Neural cell (in vitro differentiated cells): ENCODE results near the gene IRF4. TPM values are rescaled to one million over a fixed set of nuclear protein-coding genes. Genes with fewer than 3 reads are reported as not detected.

ENCODE experiments used
- H2AFZ ChIP-seq: fragments of 200-600, 300-800 bp; sonication (generic), shearing (Covaris generic); 2 replicates; pipeline ENCODE4 v1.6.0; 2014; ENCODE audit warnings: low read depth, mild to moderate bottlenecking, antibody characterized with exemption, low read length, moderate library complexity
- H3F3A ChIP-seq: fragments of 200-600 bp; shearing (Covaris generic); 2 replicates; pipeline ENCODE4 v1.6.1; 2016; ENCODE audit warnings: mild to moderate bottlenecking, moderate library complexity, mixed read lengths, antibody characterized with exemption, low read length; ENCODE audit not compliant: insufficient read depth, poor library complexity, severe bottlenecking
- H3K27ac ChIP-seq: fragments of 200-600, 300-800 bp; sonication (generic), shearing (Covaris generic); 2 replicates; pipeline ENCODE4 v1.5.1; 2014; ENCODE audit warnings: mild to moderate bottlenecking, low read length, moderate library complexity
- H3K27me3 ChIP-seq: fragments of 300-800, 200-600 bp; sonication (generic), shearing (Covaris generic); 2 replicates; pipeline ENCODE4 v1.6.0; 2014; ENCODE audit warnings: mild to moderate bottlenecking, low read depth, low read length, moderate library complexity; ENCODE audit not compliant: insufficient read depth
- H3K36me3 ChIP-seq: fragments of 300-800, 200-600 bp; sonication (generic), shearing (Covaris generic); 2 replicates; pipeline ENCODE4 v1.5.1; 2014; ENCODE audit warnings: mild to moderate bottlenecking, antibody characterized with exemption, low read length, moderate library complexity; ENCODE audit not compliant: insufficient read depth
- H3K4me2 ChIP-seq: fragments of 300-800, 200-600 bp; sonication (generic), shearing (Covaris generic); 2 replicates; pipeline ENCODE4 v1.6.0; 2014; ENCODE audit warnings: mild to moderate bottlenecking, low read length
- H3K4me3 ChIP-seq: fragments of 300-800, 200-600 bp; sonication (generic), shearing (Covaris generic); 2 replicates; pipeline ENCODE4 v1.5.1; 2014; ENCODE audit warnings: mild to moderate bottlenecking, low read length, moderate library complexity
- H3K79me2 ChIP-seq: fragments of 200-600 bp; shearing (Covaris generic); replicated peaks from 2 replicates; pipeline ENCODE4 v1.6.0; 2014; ENCODE audit warnings: mild to moderate bottlenecking, low read length, moderate library complexity; ENCODE audit not compliant: insufficient read depth
- H3K9ac ChIP-seq: fragments of 300-800, 200-600 bp; sonication (generic), shearing (Covaris generic); 2 replicates; pipeline ENCODE4 v1.6.1; 2016; ENCODE audit warnings: mild to moderate bottlenecking, low read length, mixed read lengths
- H3K9me2 ChIP-seq: fragments of 200-600 bp; shearing (Covaris generic); 2 replicates; pipeline ENCODE4 v1.6.1; 2016; ENCODE audit warnings: mild to moderate bottlenecking, low read length, mixed read lengths; ENCODE audit not compliant: insufficient read depth
- H3K9me3 ChIP-seq: fragments of 200-600, 300-800 bp; sonication (generic), shearing (Covaris generic); 2 replicates; pipeline ENCODE4 v1.6.1; 2016; ENCODE audit warnings: mild to moderate bottlenecking, mixed run types, low read length, moderate library complexity, mixed read lengths
- H4K20me1 ChIP-seq: fragments of 200-600 bp; shearing (Covaris generic); 2 replicates; pipeline ENCODE4 v1.6.1; 2016; ENCODE audit warnings: mild to moderate bottlenecking, mixed run types; ENCODE audit not compliant: insufficient read depth
- CTCF ChIP-seq: fragments of 450-650 bp; IDR thresholded peaks from 2 replicates; pipeline ENCODE4 v1.5.1; 2014; ENCODE audit warnings: antibody characterized with exemption, mild to moderate bottlenecking, moderate library complexity; ENCODE audit not compliant: poor library complexity, severe bottlenecking
- EP300 ChIP-seq: fragments of 450-650 bp; conservative IDR thresholded peaks from 2 replicates; pipeline ENCODE4 v1.6.1; 2014; ENCODE audit warnings: antibody characterized with exemption, mild to moderate bottlenecking, moderate library complexity; ENCODE audit not compliant: poor library complexity, severe bottlenecking
- MXI1 ChIP-seq: fragments of 450-650 bp; conservative IDR thresholded peaks from 2 replicates; pipeline ENCODE4 v1.6.1; 2014; ENCODE audit warnings: antibody characterized with exemption, mild to moderate bottlenecking; ENCODE audit not compliant: poor library complexity, severe bottlenecking
- POLR2AphosphoS5 ChIP-seq: IDR thresholded peaks from 2 replicates; pipeline ENCODE4 v1.6.1; 2012
- RAD21 ChIP-seq: fragments of 450-650 bp; conservative IDR thresholded peaks from 2 replicates; pipeline ENCODE4 v1.6.1; 2014; ENCODE audit warnings: antibody characterized with exemption, mild to moderate bottlenecking, moderate library complexity
- SMC3 ChIP-seq: fragments of 450-650 bp; conservative IDR thresholded peaks from 2 replicates; pipeline ENCODE4 v1.6.1; 2014; ENCODE audit warnings: antibody characterized with exemption, mild to moderate bottlenecking, moderate library complexity; ENCODE audit not compliant: poor library complexity
- TAF1 ChIP-seq: IDR thresholded peaks from 2 replicates; pipeline ENCODE4 v1.6.1; 2012; ENCODE audit warnings: low read depth
- polyA plus RNA-seq: library from polyadenylated mRNA; depleted of rRNA; stranded (reverse); fragments of >200 nt; gene quantifications from 2 replicates; pipeline ENCODE4 v1.2.3, GENCODE V29; 2014
- TF ChIP-seq, protein P1 (sequence below): IDR thresholded peaks from 2 replicates; pipeline ENCODE4 v1.6.1; 2012; ENCODE audit warnings: borderline replicate concordance

IRF4 gene
- polyA plus RNA-seq, 1 donor from 2014 or later, result 0.05 TPM

DNA sequence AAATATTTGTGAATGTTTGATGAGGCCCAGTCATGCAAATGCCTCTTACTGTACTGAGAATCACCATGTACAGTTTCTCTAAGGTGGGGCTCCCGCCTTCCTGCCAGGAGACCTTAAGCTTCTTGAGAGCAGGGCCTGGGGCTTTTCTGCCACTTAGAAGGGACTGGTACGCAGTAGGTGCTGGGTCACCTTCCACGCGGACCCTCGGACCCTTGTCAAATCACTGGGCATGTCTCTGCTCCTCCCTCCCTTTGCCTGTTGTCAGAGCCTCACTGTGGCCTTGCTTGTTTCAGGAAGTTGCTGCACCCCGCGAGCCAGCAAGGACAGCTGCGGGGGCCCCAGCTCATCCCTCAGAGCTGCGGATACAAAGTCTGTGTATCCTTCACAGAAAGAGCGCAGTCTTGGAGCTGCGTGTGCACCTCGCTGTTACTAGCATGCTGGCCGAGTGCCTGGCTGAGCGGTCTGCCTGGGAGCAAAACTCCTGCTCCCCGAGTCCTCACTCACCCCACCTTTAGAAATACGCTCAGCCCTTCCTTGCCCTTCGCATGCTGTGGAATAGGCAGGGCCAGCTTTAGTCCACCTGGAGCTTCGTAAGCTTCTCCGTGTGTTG lies 30.7 kb upstream of the IRF4 start:
- Histone ChIP-seq H3K27me3 (no peaks in the 10 kb centered on the region), H3K9me2 (no peaks in the 10 kb centered on the region), H3F3A (no peaks in the 10 kb centered on the region), H3K9me3 (peaks cover 7% of the 10 kb centered on the region), H4K20me1 (no peaks in the 10 kb centered on the region), H3K9ac (no peak overlapping the region), H3K36me3 (no peaks in the 10 kb centered on the region), H3K4me2 (no peak overlapping the region), H2AFZ (no peak overlapping the region), H3K27ac (no peak overlapping the region), H3K79me2 (no peaks in the 10 kb centered on the region), H3K4me3 (no peak overlapping the region)
- TF ChIP-seq CTCF (no peak), POLR2AphosphoS5 (no peak), RAD21 (no peak), TAF1 (no peak)
- TF ChIP-seq, protein P1, sequence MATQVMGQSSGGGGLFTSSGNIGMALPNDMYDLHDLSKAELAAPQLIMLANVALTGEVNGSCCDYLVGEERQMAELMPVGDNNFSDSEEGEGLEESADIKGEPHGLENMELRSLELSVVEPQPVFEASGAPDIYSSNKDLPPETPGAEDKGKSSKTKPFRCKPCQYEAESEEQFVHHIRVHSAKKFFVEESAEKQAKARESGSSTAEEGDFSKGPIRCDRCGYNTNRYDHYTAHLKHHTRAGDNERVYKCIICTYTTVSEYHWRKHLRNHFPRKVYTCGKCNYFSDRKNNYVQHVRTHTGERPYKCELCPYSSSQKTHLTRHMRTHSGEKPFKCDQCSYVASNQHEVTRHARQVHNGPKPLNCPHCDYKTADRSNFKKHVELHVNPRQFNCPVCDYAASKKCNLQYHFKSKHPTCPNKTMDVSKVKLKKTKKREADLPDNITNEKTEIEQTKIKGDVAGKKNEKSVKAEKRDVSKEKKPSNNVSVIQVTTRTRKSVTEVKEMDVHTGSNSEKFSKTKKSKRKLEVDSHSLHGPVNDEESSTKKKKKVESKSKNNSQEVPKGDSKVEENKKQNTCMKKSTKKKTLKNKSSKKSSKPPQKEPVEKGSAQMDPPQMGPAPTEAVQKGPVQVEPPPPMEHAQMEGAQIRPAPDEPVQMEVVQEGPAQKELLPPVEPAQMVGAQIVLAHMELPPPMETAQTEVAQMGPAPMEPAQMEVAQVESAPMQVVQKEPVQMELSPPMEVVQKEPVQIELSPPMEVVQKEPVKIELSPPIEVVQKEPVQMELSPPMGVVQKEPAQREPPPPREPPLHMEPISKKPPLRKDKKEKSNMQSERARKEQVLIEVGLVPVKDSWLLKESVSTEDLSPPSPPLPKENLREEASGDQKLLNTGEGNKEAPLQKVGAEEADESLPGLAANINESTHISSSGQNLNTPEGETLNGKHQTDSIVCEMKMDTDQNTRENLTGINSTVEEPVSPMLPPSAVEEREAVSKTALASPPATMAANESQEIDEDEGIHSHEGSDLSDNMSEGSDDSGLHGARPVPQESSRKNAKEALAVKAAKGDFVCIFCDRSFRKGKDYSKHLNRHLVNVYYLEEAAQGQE, result no peak

DNA sequence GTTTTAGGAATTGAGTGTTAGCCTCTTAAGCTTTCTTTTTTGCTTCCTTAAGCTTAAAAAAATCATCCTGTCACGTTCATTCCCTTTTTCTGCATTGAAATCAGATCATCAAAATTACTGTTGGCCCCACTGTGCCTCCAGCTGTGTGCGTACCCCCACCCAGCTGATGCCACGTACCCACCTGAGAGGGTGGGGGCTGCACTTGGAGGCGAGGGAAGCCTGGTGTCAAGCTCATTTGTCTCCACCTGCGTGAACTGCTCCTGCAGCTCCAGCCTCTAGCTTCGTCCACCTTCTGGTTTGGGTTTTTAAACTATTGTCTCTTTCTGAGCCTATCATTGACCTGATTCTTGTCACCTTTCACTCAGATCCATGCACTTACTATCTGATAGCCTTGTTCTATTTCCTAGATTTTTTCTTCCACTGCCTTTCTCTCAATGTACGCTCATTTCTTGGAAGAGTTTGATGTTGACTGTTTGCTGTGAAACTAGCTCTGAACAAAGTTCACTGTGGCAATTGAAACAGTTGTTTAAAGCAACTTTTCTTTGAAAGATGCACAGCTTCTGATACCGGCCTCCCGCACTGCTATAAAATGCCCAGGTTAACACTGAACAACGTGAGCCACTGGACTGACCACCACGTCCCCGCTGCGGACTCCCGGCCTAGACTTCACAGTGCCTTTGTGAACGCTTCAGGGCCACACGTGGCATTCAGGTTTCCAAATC lies 30.0 kb upstream of the IRF4 start:
- no peaks in the 10 kb centered on the region for H3K36me3 ChIP-seq
- peaks cover 7% of the 10 kb centered on the region for H3K9me3 ChIP-seq
- H3K79me2 ChIP-seq, result no peaks in the 10 kb centered on the region
- H3K9ac ChIP-seq, result no peak overlapping the region
- no peak for TF ChIP-seq EP300
- TF ChIP-seq RAD21, result no peak
- no peak for TF ChIP-seq MXI1
- TF ChIP-seq TAF1, result no peak
- TF ChIP-seq SMC3, result no peak
- no peak for TF ChIP-seq CTCF
- H3K9me2 ChIP-seq, result no peaks in the 10 kb centered on the region
- no peak overlapping the region for H3K4me2 ChIP-seq
- no peaks in the 10 kb centered on the region for H4K20me1 ChIP-seq
- no peak overlapping the region for H2AFZ ChIP-seq
- no peak overlapping the region for H3K27ac ChIP-seq
- H3K27me3 ChIP-seq, result no peaks in the 10 kb centered on the region
- no peaks in the 10 kb centered on the region for H3F3A ChIP-seq
- H3K4me3 ChIP-seq, result no peak overlapping the region
